CD4-positive, alpha-beta T cell (primary cell): ENCODE data around the gene TBC1D2. TPM values are rescaled to one million over a fixed set of nuclear protein-coding genes. Genes with fewer than 3 reads are reported as not detected.

ENCODE experiments used
- ATAC-seq: fragments of 200-7000 bp; cut with Tn5 transposase; one replicate; pipeline ENCODE4 v1.10.0; 2022; ENCODE audit warnings: mild to moderate bottlenecking; ENCODE audit not compliant: poor library complexity
- CTCF ChIA-PET: fragments of 350-600 bp; sonication (Branson Sonifier 250); formaldehyde crosslinking; loops from one replicate; lab custom pipeline; 2021; ENCODE audit warnings: antibody characterized with exemption, inconsistent platforms; lab: Charles Lee
- POLR2A ChIA-PET: fragments of 350-600 bp; sonication (Branson Sonifier 250); formaldehyde crosslinking; loops from one replicate; lab custom pipeline; 2021; ENCODE audit warnings: antibody characterized with exemption, inconsistent platforms; lab: Charles Lee
- DNase-seq, 14 experiments: peaks; one replicate each; pipeline ENCODE4 v3.0.0-alpha.2; 2013 to 2020; ENCODE audit warnings: mixed read lengths in 2 of 14
- H3K27ac ChIP-seq, 2 donors: one replicate each; pipeline versions ENCODE4 v1.5.1 to v1.7.0; 2013; ENCODE audit warnings: low read length in 2 of 2, low read depth in 1 of 2, mild to moderate bottlenecking in 1 of 2
- H3K27me3 ChIP-seq, 2 experiments: 1 replicate in 1 of 2; 2 replicates in 1 of 2; pipeline versions ENCODE4 v1.6.1 to v1.7.0; 2013; ENCODE audit warnings: low read length in 2 of 2, control low read depth in 1 of 2, mild to moderate bottlenecking in 1 of 2, moderate library complexity in 1 of 2; ENCODE audit not compliant: insufficient read depth in 2 of 2, control insufficient read depth in 1 of 2
- H3K36me3 ChIP-seq: one replicate; pipeline ENCODE4 v1.6.1; 2013; ENCODE audit warnings: low read length, control low read depth; ENCODE audit not compliant: insufficient read depth
- H3K4me1 ChIP-seq: one replicate; pipeline ENCODE4 v1.6.1; 2013; ENCODE audit warnings: low read length, control low read depth; ENCODE audit not compliant: insufficient read depth
- H3K4me3 ChIP-seq: one replicate; pipeline ENCODE4 v1.5.1; 2013; ENCODE audit warnings: mild to moderate bottlenecking, low read length, moderate library complexity
- H3K9me3 ChIP-seq, 2 experiments: 1 replicate in 1 of 2; 2 replicates in 1 of 2; pipeline versions ENCODE4 v1.6.1 to v1.7.0; 2013; ENCODE audit warnings: low read length in 2 of 2, mild to moderate bottlenecking in 2 of 2, control low read depth in 1 of 2, moderate library complexity in 1 of 2; ENCODE audit not compliant: control insufficient read depth in 1 of 2, insufficient read depth in 1 of 2
- H3K27ac Mint-ChIP-seq: one replicate; pipeline ENCODE4 v1.8.0; 2020; ENCODE audit warnings: mixed read lengths
- H3K27me3 Mint-ChIP-seq: one replicate; pipeline ENCODE4 v1.8.0; 2021; ENCODE audit warnings: mixed read lengths
- H3K36me3 Mint-ChIP-seq: one replicate; pipeline ENCODE4 v1.8.0; 2021; ENCODE audit warnings: low read depth, mixed read lengths
- H3K4me1 Mint-ChIP-seq: one replicate; pipeline ENCODE4 v1.8.0; 2021; ENCODE audit warnings: low read depth, mixed read lengths
- H3K4me3 Mint-ChIP-seq: one replicate; pipeline ENCODE4 v1.8.0; 2020; ENCODE audit warnings: mild to moderate bottlenecking, mixed read lengths
- H3K9me3 Mint-ChIP-seq: one replicate; pipeline ENCODE4 v1.8.0; 2020; ENCODE audit warnings: mixed read lengths
- intact Hi-C, 2 experiments: fragments of 100-400 bp; cut with DNase I in 1 of 2; cut with micrococcal nuclease in 1 of 2; formaldehyde crosslinking; loops; one replicate each; pipeline versions ENCODE4 v1.15.1 to v1.9.0; 2023 to 2025; cut with DNase I, micrococcal nuclease
- total RNA-seq, 174 experiments: library from RNA in 2 of 174; stranded (reverse) in 2 of 174; gene quantifications; one replicate each; pipeline ENCODE4 v1.2.3 and lab custom pipeline; 2021 to 2026
- TF ChIP-seq, protein P1 (sequence below): fragments of 200-600 bp; IDR thresholded peaks from one replicate; pipeline ENCODE4 v1.8.0; 2022; ENCODE audit warnings: antibody characterized with exemption, mild to moderate bottlenecking

TBC1D2 gene
- total RNA-seq, 2 experiments from 2014 or later, result 2.9 to 4.0 TPM

DNA sequence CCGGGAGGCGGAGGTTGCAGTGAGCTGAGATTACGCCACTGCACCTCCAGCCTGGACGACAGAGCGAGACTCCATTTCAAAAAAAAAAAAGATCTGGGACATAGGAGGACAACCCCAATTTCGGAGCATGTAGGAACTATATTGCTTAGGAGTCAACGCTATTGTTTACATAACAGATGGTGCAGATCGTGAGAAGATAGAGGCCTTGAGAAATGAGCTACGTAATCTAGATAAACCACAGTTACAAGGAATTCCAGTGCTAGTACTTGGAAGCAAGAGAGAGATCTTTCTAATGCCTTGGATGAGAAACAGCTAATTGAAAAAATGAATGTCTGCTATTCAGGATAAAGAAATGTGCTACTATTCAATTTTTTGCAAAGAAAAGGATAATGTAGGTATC lies 20.3 kb downstream of the TBC1D2 start:
- DNase-seq, result no peak
- ChIA-PET CTCF (interaction anchor here (1.4 to 1.6 kb wide), 2 partner anchors 10 to 29 kb away, joined by 3 read pairs; no protein-coding TSS in a partner anchor), POLR2A (no interaction called here)
- Histone ChIP-seq H3K27me3 (no peaks in the 10 kb centered on the region), H3K9me3 (no peaks in the 10 kb centered on the region), H3K4me1 (no peaks in the 10 kb centered on the region), H3K36me3 (peaks cover 30% of the 10 kb centered on the region), H3K27ac (no peak overlapping the region), H3K4me3 (no peak overlapping the region)
- no peaks in the 10 kb centered on the region for H3K27me3 Mint-ChIP-seq
- ATAC-seq, result no peak
- peaks cover 47% of the 10 kb centered on the region for H3K36me3 Mint-ChIP-seq
- TF ChIP-seq, protein P1, sequence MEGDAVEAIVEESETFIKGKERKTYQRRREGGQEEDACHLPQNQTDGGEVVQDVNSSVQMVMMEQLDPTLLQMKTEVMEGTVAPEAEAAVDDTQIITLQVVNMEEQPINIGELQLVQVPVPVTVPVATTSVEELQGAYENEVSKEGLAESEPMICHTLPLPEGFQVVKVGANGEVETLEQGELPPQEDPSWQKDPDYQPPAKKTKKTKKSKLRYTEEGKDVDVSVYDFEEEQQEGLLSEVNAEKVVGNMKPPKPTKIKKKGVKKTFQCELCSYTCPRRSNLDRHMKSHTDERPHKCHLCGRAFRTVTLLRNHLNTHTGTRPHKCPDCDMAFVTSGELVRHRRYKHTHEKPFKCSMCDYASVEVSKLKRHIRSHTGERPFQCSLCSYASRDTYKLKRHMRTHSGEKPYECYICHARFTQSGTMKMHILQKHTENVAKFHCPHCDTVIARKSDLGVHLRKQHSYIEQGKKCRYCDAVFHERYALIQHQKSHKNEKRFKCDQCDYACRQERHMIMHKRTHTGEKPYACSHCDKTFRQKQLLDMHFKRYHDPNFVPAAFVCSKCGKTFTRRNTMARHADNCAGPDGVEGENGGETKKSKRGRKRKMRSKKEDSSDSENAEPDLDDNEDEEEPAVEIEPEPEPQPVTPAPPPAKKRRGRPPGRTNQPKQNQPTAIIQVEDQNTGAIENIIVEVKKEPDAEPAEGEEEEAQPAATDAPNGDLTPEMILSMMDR, result no peak
- H3K9me3 Mint-ChIP-seq, result no peaks in the 10 kb centered on the region
- H3K4me1 Mint-ChIP-seq, result no peaks in the 10 kb centered on the region
- no peak overlapping the region for H3K4me3 Mint-ChIP-seq
- H3K27ac Mint-ChIP-seq, result no peak overlapping the region
- intact Hi-C loops, result no loop called here

DNA sequence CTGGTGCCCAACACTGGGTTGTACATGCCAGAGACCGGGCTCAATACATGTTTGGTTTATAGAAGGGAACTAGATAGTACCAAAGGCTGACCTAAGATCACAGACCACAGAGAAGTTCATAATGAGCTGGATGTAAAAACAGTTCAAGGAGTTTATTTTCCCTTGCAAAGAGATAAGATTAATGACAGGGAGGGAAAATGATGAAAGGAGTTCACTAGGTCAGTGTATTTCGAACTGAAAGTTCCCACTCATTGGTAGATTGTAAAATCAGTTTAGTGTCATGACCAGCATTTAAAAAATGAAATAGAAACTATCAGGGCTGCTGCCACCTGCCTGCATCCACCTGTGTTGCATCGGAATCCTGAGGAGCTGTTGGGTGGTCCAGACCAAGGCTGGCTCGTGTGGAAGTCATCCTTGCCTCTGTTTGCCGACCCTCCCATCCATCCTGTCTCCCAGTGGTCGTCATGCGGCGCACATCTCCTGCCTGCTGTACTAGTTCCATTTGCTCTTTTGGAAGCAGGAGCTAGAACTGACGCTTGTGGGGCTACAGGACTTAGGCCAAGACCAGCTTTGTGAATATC lies 21.1 kb downstream of the TBC1D2 start:
- Mint-ChIP-seq H3K4me3 (no peak overlapping the region), H3K9me3 (no peaks in the 10 kb centered on the region), H3K27me3 (no peaks in the 10 kb centered on the region), H3K36me3 (peaks cover 51% of the 10 kb centered on the region), H3K27ac (no peak overlapping the region), H3K4me1 (no peaks in the 10 kb centered on the region)
- intact Hi-C loops, result no loop called here
- TF ChIP-seq, protein P1, result no peak
- ChIA-PET CTCF (interaction anchor here (1.4 kb wide), 1 partner anchor 30 kb away, joined by 3 read pairs; no protein-coding TSS in a partner anchor), POLR2A (no interaction called here)
- Histone ChIP-seq H3K4me1 (no peaks in the 10 kb centered on the region), H3K27ac (no peak overlapping the region), H3K4me3 (no peak overlapping the region), H3K27me3 (no peaks in the 10 kb centered on the region), H3K9me3 (no peaks in the 10 kb centered on the region), H3K36me3 (peaks cover 34% of the 10 kb centered on the region)
- no peak for ATAC-seq
- peak in 1 of 14 experiments; percentile 10 for DNase-seq

DNA sequence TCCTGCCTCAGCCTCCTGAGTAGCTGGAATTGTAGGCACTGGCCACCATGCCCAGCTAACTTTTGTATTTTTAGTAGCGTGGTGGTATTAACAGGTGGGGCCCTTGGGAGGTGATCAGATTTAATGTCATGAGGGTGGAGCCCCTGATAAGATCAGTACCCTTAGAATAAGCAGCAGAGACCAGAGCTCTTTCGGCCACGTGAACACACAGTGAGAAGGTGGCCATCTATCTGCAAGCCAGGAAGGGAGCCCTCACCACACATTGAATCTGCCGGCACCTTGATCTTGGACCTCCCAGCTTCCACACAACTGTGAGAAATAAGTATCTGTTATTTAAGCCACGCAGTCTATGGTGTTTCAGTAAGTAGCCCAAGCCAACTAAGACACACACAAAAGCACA lies 22.5 kb downstream of the TBC1D2 start:
- Mint-ChIP-seq H3K4me1 (no peaks in the 10 kb centered on the region), H3K27me3 (no peaks in the 10 kb centered on the region), H3K27ac (no peak overlapping the region), H3K36me3 (peaks cover 62% of the 10 kb centered on the region), H3K9me3 (no peaks in the 10 kb centered on the region), H3K4me3 (no peak overlapping the region)
- Histone ChIP-seq H3K27ac (no peak overlapping the region), H3K4me1 (no peaks in the 10 kb centered on the region), H3K9me3 (no peaks in the 10 kb centered on the region), H3K27me3 (no peaks in the 10 kb centered on the region), H3K4me3 (no peak overlapping the region), H3K36me3 (peaks cover 40% of the 10 kb centered on the region)
- DNase-seq (no peak), ATAC-seq (no peak)
- intact Hi-C loops, result no loop called here
- ChIA-PET CTCF (no interaction called here), POLR2A (no interaction called here)
- TF ChIP-seq, protein P1, result no peak
